ENCODE measurements around the gene DOCK6. TPM values are rescaled to one million over a fixed set of nuclear protein-coding genes. Genes with fewer than 3 reads are reported as not detected.

Gene DOCK6
- total and polyA plus RNA-seq, 2 of the 13 experiments (the other 11 are each of a cell fraction or from before 2014, with no cell fraction given) = 5.4 to 38.1 TPM

GRCh38 chr19:11242864-11243797, 19.2 kb downstream of the DOCK6 start (continued):
- TF ChIP-seq CREM (IDR thresholded peaks at IDR 0.05) = no peak
- TF ChIP-seq CREM (CRISPR knock-in tag; IDR thresholded peaks at IDR 0.05) = no peak
- TF ChIP-seq SALL1 (CRISPR knock-in tag; IDR thresholded peaks at IDR 0.05) = peak; percentile 48
- no peak for TF ChIP-seq RELA (CRISPR knock-in tag; IDR thresholded peaks at IDR 0.05)
- peak; percentile 78; the same call in 1 of the 2 replicates for TF ChIP-seq PAF1 (CRISPR knock-in tag; IDR thresholded peaks at IDR 0.05)
- TF ChIP-seq HES4 (CRISPR knock-in tag; IDR thresholded peaks at IDR 0.05; ENCODE audit: borderline replicate concordance) = 0 out of 2 replicates have a peak, but pooled peaks have one; percentile 42
- 0 out of 2 replicates have a peak, but pooled peaks have one; percentile 4 for TF ChIP-seq KDM5B (CRISPR knock-in tag; IDR thresholded peaks at IDR 0.05; ENCODE audit: borderline replicate concordance)
- peak; percentile 77 for TF ChIP-seq SP4 (CRISPR knock-in tag; IDR thresholded peaks at IDR 0.05)
- no peak for TF ChIP-seq RFX3 (CRISPR knock-in tag; IDR thresholded peaks at IDR 0.05)
- TF ChIP-seq ZBTB21 (CRISPR knock-in tag; IDR thresholded peaks at IDR 0.05) = no peak
- peak; percentile 51; the same call in 1 of the 2 replicates for TF ChIP-seq RFXAP (CRISPR knock-in tag; IDR thresholded peaks at IDR 0.05; ENCODE audit: borderline replicate concordance)
- TF ChIP-seq, protein P1, sequence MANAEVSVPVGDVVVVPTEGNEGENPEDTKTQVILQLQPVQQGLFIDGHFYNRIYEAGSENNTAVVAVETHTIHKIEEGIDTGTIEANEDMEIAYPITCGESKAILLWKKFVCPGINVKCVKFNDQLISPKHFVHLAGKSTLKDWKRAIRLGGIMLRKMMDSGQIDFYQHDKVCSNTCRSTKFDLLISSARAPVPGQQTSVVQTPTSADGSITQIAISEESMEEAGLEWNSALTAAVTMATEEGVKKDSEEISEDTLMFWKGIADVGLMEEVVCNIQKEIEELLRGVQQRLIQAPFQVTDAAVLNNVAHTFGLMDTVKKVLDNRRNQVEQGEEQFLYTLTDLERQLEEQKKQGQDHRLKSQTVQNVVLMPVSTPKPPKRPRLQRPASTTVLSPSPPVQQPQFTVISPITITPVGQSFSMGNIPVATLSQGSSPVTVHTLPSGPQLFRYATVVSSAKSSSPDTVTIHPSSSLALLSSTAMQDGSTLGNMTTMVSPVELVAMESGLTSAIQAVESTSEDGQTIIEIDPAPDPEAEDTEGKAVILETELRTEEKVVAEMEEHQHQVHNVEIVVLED (CRISPR knock-in tag; IDR thresholded peaks at IDR 0.05; ENCODE audit: borderline replicate concordance) = no peak
- 0 out of 2 replicates have a peak, but pooled peaks have one; percentile 14 for TF ChIP-seq ZBTB7A (CRISPR knock-in tag; IDR thresholded peaks at IDR 0.05)
- TF ChIP-seq ZNF605 (CRISPR knock-in tag; IDR thresholded peaks at IDR 0.05) = peak; percentile 61
- TF ChIP-seq ZNF235 (CRISPR knock-in tag; IDR thresholded peaks at IDR 0.05; ENCODE audit: borderline replicate concordance) = no peak
- TF ChIP-seq, protein P2, sequence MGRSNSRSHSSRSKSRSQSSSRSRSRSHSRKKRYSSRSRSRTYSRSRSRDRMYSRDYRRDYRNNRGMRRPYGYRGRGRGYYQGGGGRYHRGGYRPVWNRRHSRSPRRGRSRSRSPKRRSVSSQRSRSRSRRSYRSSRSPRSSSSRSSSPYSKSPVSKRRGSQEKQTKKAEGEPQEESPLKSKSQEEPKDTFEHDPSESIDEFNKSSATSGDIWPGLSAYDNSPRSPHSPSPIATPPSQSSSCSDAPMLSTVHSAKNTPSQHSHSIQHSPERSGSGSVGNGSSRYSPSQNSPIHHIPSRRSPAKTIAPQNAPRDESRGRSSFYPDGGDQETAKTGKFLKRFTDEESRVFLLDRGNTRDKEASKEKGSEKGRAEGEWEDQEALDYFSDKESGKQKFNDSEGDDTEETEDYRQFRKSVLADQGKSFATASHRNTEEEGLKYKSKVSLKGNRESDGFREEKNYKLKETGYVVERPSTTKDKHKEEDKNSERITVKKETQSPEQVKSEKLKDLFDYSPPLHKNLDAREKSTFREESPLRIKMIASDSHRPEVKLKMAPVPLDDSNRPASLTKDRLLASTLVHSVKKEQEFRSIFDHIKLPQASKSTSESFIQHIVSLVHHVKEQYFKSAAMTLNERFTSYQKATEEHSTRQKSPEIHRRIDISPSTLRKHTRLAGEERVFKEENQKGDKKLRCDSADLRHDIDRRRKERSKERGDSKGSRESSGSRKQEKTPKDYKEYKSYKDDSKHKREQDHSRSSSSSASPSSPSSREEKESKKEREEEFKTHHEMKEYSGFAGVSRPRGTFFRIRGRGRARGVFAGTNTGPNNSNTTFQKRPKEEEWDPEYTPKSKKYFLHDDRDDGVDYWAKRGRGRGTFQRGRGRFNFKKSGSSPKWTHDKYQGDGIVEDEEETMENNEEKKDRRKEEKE (IDR thresholded peaks at IDR 0.05) = no peak
- TF ChIP-seq ZNF768 (CRISPR knock-in tag; IDR thresholded peaks at IDR 0.05) = peak; percentile 13; the same call in 1 of the 2 replicates
- TF ChIP-seq ZBTB38 (CRISPR knock-in tag; IDR thresholded peaks at IDR 0.05) = peak; percentile 46; the same call in 1 of the 2 replicates
- TF ChIP-seq ZMYM2 (CRISPR knock-in tag; IDR thresholded peaks at IDR 0.05) = peak; percentile 37; the same call in 1 of the 2 replicates
- TF ChIP-seq, protein P3, sequence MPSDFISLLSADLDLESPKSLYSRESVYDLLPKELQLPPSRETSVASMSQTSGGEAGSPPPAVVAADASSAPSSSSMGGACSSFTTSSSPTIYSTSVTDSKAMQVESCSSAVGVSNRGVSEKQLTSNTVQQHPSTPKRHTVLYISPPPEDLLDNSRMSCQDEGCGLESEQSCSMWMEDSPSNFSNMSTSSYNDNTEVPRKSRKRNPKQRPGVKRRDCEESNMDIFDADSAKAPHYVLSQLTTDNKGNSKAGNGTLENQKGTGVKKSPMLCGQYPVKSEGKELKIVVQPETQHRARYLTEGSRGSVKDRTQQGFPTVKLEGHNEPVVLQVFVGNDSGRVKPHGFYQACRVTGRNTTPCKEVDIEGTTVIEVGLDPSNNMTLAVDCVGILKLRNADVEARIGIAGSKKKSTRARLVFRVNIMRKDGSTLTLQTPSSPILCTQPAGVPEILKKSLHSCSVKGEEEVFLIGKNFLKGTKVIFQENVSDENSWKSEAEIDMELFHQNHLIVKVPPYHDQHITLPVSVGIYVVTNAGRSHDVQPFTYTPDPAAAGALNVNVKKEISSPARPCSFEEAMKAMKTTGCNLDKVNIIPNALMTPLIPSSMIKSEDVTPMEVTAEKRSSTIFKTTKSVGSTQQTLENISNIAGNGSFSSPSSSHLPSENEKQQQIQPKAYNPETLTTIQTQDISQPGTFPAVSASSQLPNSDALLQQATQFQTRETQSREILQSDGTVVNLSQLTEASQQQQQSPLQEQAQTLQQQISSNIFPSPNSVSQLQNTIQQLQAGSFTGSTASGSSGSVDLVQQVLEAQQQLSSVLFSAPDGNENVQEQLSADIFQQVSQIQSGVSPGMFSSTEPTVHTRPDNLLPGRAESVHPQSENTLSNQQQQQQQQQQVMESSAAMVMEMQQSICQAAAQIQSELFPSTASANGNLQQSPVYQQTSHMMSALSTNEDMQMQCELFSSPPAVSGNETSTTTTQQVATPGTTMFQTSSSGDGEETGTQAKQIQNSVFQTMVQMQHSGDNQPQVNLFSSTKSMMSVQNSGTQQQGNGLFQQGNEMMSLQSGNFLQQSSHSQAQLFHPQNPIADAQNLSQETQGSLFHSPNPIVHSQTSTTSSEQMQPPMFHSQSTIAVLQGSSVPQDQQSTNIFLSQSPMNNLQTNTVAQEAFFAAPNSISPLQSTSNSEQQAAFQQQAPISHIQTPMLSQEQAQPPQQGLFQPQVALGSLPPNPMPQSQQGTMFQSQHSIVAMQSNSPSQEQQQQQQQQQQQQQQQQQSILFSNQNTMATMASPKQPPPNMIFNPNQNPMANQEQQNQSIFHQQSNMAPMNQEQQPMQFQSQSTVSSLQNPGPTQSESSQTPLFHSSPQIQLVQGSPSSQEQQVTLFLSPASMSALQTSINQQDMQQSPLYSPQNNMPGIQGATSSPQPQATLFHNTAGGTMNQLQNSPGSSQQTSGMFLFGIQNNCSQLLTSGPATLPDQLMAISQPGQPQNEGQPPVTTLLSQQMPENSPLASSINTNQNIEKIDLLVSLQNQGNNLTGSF (CRISPR knock-in tag; IDR thresholded peaks at IDR 0.05) = peak; percentile 19; the same call in 1 of the 2 replicates
- no peak for TF ChIP-seq ZKSCAN1 (IDR thresholded peaks at IDR 0.05; ENCODE audit: low read length)

All from HepG2 (cell line).